Muscle of leg (tissue), 11 donors: ENCODE measurements around the gene TTC22. TPM values are rescaled to one million over a fixed set of nuclear protein-coding genes. Genes with fewer than 3 reads are reported as not detected.

ENCODE experiments used
- DNase-seq: peaks from one replicate; pipeline ENCODE4 v3.0.0; 2013
- H3K27ac ChIP-seq: one replicate; pipeline ENCODE4 v1.5.1; 2013; ENCODE audit warnings: mild to moderate bottlenecking, low read length, control low read depth
- H3K27me3 ChIP-seq: one replicate; pipeline ENCODE4 v1.6.1; 2013; ENCODE audit warnings: low read length; ENCODE audit not compliant: control insufficient read depth, insufficient read depth
- H3K36me3 ChIP-seq: one replicate; pipeline ENCODE4 v1.6.1; 2013; ENCODE audit warnings: low read length; ENCODE audit not compliant: control insufficient read depth, insufficient read depth
- H3K4me1 ChIP-seq: one replicate; pipeline ENCODE4 v1.6.1; 2013; ENCODE audit warnings: low read length; ENCODE audit not compliant: control insufficient read depth, insufficient read depth
- H3K4me3 ChIP-seq: one replicate; pipeline ENCODE4 v1.5.1; 2013; ENCODE audit warnings: low read length, control low read depth
- H3K9me3 ChIP-seq: replicated peaks from 2 replicates; pipeline ENCODE4 v1.6.1; 2013; ENCODE audit warnings: low read depth, low read length; ENCODE audit not compliant: control insufficient read depth
- WGBS: methylation state at CpG from one replicate; pipeline ENCODE4 v1.1.5; 2013; ENCODE audit warnings: missing lambda C conversion rate; ENCODE audit not compliant: insufficient coverage; 5-methylcytosine and 5-hydroxymethylcytosine counted together
- polyA plus RNA-seq, 8 donors: library from polyadenylated mRNA; unstranded; fragments of 120-200 nt; gene quantifications; one replicate each; pipeline versions ENCODE4 v1.2.1 to v1.2.3, GENCODE V29; 2013; ENCODE audit warnings: inconsistent platforms in 1 of 8, low replicate concordance in 1 of 8; ENCODE audit not compliant: insufficient read length in 8 of 8, insufficient read depth in 1 of 8
- total RNA-seq: library from RNA; stranded (reverse); fragments of 120-200 nt; gene quantifications from one replicate; pipeline ENCODE4 v1.2.4, GENCODE V29; 2013

TTC22 gene
- total and polyA plus RNA-seq, 9 donors: 0.04 to 1.7 (median 0.13) TPM; not detected in 1

GRCh38 chr1:54834007-54834541 is 33.0 kb upstream of the TTC22 start:
- no peaks in the 10 kb centered on the region for H3K36me3 ChIP-seq
- no CpG with 5 or more reads among the region's 1 CpG for WGBS
- H3K9me3 ChIP-seq: peaks cover 8% of the 10 kb centered on the region
- DNase-seq: no peak
- H3K27ac ChIP-seq: no peak overlapping the region
- no peaks in the 10 kb centered on the region for H3K4me1 ChIP-seq
- H3K27me3 ChIP-seq: peaks cover 14% of the 10 kb centered on the region
- H3K4me3 ChIP-seq: no peak overlapping the region

DNA sequence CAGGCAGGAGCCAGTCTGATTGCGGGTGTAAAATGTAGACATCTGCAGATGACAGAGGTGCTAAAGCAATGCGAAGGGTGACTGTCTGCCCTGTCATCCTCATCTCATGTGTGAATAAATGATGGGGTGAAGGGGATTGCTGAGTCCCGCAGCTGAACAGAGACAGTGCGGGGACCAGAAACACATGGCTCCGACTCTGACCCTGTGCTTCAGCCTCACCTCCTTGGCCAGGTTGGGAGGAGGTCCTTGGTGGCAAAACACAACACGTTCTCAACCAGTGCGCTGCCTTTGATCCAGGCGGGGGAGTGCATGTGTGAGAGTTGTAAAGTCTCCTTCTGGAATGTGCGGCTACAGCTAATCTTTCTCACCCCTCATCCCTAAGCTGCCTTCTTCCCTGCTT is 32.0 kb upstream of the TTC22 start:
- Histone ChIP-seq H3K9me3 (peaks cover 10% of the 10 kb centered on the region), H3K27me3 (peaks cover 14% of the 10 kb centered on the region), H3K36me3 (no peaks in the 10 kb centered on the region), H3K4me1 (no peaks in the 10 kb centered on the region), H3K27ac (no peak overlapping the region), H3K4me3 (no peak overlapping the region)
- no peak for DNase-seq
- 80% methylated on average over 4 of the region's 9 CpGs for WGBS

DNA sequence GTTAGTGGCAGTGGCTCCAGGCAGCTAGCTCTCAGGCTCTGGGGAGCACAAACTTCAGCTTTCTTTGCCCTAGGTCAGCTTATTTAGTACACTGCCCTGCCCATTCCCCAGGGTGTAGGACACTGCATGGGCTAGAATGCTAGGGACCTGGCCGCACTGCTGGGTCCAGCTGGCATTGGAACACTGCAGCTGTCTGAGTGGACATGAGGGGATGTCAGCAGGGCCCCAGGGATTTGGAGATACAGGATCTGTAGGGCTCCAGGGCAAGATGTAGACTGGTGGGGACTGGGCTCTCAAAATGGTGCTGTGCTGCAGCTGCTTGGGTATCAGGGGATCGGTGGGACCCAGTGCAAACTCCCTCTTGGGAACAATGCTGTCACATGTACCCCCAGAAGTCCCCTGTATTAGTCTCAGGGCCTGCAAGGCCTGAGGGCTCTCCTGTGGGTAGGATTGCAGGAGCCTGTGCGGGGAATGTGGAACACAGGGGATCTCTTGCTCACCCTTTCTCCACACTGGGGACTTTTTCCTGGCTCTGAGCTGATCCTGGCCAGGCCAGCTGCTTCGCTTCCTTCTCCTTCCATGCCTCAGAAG is 25.2 kb upstream of the TTC22 start:
- H3K27ac ChIP-seq: no peak overlapping the region
- no peak for DNase-seq
- no peaks in the 10 kb centered on the region for H3K4me1 ChIP-seq
- H3K4me3 ChIP-seq: no peak overlapping the region
- H3K9me3 ChIP-seq: peaks cover 16% of the 10 kb centered on the region
- H3K27me3 ChIP-seq: no peaks in the 10 kb centered on the region
- 95% methylated on average over 2 of the region's 4 CpGs for WGBS
- no peaks in the 10 kb centered on the region for H3K36me3 ChIP-seq

DNA sequence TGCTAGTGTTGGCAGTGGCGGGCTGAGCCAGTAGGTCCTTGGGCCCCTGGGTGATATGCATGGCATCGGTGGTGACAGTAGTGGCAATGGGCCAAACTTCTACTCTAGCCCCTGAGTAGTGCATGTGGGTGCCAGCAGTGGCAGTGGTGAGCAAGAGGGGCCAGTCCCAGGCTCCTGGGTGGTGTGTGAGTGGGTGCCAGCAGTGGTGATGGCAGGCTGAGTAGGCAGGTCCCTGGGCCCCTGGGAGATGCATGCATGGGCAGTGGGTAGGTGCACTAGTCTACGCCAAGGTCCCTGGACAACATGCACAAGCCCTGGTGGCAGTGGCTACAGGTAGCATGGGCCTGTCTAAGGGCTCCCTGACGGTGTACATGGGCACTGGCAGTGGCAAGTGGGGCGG is 24.6 kb upstream of the TTC22 start:
- peaks cover 16% of the 10 kb centered on the region for H3K9me3 ChIP-seq
- WGBS: 92% methylated on average over 3 of the region's 5 CpGs
- DNase-seq: no peak

DNA sequence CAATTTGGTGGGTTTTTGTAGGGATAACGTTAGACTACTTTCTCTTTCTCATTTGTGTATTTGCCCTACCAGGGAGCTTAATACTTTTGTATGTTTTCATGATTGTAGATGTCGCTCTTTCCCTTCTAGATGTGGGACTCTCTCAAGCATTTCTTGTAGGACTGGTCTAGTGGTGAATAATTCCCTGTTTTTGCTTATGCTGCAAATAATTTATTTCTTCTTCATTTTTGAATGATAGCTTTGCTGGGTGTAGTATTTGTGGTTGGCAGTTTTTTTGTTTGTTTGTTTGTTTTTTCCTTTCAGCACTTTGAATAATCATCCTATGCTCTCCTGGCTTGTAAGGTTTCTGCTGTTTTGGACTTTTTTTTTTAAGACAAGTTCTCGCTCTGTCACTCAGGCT is 22.5 kb upstream of the TTC22 start:
- no peaks in the 10 kb centered on the region for H3K36me3 ChIP-seq
- no peak overlapping the region for H3K4me3 ChIP-seq
- WGBS: 100% methylated on average over 1 of the region's 3 CpGs
- H3K27ac ChIP-seq: no peak overlapping the region
- DNase-seq: no peak
- no peaks in the 10 kb centered on the region for H3K27me3 ChIP-seq
- peaks cover 9% of the 10 kb centered on the region for H3K9me3 ChIP-seq
- H3K4me1 ChIP-seq: no peaks in the 10 kb centered on the region

More for the DNA sequence above, 24.6 kb upstream of the TTC22 start:
- H3K4me1 ChIP-seq: no peaks in the 10 kb centered on the region
- H3K27ac ChIP-seq: no peak overlapping the region
- no peak overlapping the region for H3K4me3 ChIP-seq
- no peaks in the 10 kb centered on the region for H3K36me3 ChIP-seq
- H3K27me3 ChIP-seq: no peaks in the 10 kb centered on the region

- Histone ChIP-seq H3K36me3 (no peaks in the 10 kb centered on the region), H3K4me1 (no peaks in the 10 kb centered on the region), H3K27ac (no peak overlapping the region), H3K4me3 (no peak overlapping the region), H3K27me3 (peaks cover 3% of the 10 kb centered on the region), H3K9me3 (peaks cover 4% of the 10 kb centered on the region)
- DNase-seq: no peak
Observed at GRCh38 chr1:54819733-54820132, 18.6 kb upstream of the TTC22 start.

- Histone ChIP-seq H3K4me3 (no peak overlapping the region), H3K27ac (no peak overlapping the region), H3K36me3 (no peaks in the 10 kb centered on the region), H3K4me1 (no peaks in the 10 kb centered on the region), H3K27me3 (peaks cover 3% of the 10 kb centered on the region), H3K9me3 (peaks cover 4% of the 10 kb centered on the region)
- DNase-seq: no peak
- WGBS: 63% methylated on average over 1 of the region's 4 CpGs
Observed at GRCh38 chr1:54819195-54819536, 18.0 kb upstream of the TTC22 start.

- Histone ChIP-seq H3K9me3 (peaks cover 1% of the 10 kb centered on the region), H3K27ac (no peak overlapping the region), H3K27me3 (peaks cover 3% of the 10 kb centered on the region), H3K4me1 (no peaks in the 10 kb centered on the region), H3K4me3 (no peak overlapping the region), H3K36me3 (no peaks in the 10 kb centered on the region)
- WGBS: 40% methylated on average over 1 of the region's 5 CpGs
- DNase-seq: no peak
Observed at GRCh38 chr1:54818461-54819194, 17.5 kb upstream of the TTC22 start.

- 69% methylated on average over 9 of the region's 13 CpGs for WGBS
- no peak for DNase-seq
- Histone ChIP-seq H3K27me3 (peaks cover 3% of the 10 kb centered on the region), H3K36me3 (no peaks in the 10 kb centered on the region), H3K9me3 (no peaks in the 10 kb centered on the region), H3K4me3 (no peak overlapping the region), H3K27ac (no peak overlapping the region), H3K4me1 (no peaks in the 10 kb centered on the region)
Observed at GRCh38 chr1:54816951-54817350, 15.8 kb upstream of the TTC22 start.

DNA sequence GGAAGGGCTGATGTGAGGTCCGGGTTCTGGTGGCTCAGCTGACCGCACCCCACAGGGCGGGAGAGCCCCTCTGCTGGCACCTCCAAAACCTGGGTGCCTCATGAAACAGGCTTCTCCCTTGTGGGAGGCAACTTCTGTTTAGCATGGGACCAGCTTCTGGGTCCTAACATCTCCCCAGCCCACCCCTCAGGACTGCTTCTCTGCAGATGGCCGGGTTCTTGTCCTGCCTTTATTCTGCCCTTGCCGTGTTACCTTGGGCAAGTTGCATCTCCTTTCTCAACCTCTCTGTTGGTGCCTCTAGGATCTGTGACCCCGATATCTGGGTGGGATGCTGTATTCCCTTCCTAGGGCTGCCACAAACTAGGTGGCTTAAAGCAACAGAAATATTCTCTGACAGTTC is 15.0 kb upstream of the TTC22 start:
- WGBS: 89% methylated on average over 5 of the region's 6 CpGs

More for the DNA sequence above, 15.0 kb upstream of the TTC22 start:
- Histone ChIP-seq H3K9me3 (no peaks in the 10 kb centered on the region), H3K27ac (no peak overlapping the region), H3K4me3 (no peak overlapping the region), H3K4me1 (no peaks in the 10 kb centered on the region), H3K27me3 (peaks cover 3% of the 10 kb centered on the region), H3K36me3 (no peaks in the 10 kb centered on the region)
- DNase-seq: no peak
